SK-N-SH (cell line): Measurements from ENCODE around the gene EXD1. TPM values are rescaled to one million over a fixed set of nuclear protein-coding genes. Genes with fewer than 3 reads are reported as not detected.

Experiments
- CTCF ChIA-PET: fragments of 300-600, 350-600 bp; formaldehyde crosslinking; extraction: SDS; loops from one replicate; lab custom pipeline; 2021; lab: Yijun Ruan, JAX
- POLR2A ChIA-PET: fragments of 350-600 bp; sonication (Branson Sonifier 250); formaldehyde crosslinking; extraction: SDS; loops from one replicate; lab custom pipeline; 2020; ENCODE audit warnings: antibody characterized with exemption, inconsistent platforms; lab: Yijun Ruan, JAX
- DNase-seq: peaks from one replicate; pipeline ENCODE4 v3.0.0; 2012
- H2AFZ ChIP-seq: fragments of 200-600 bp; sonication (generic); 2 replicates; pipeline ENCODE4 v1.8.1; 2016; ENCODE audit warnings: antibody characterized with exemption, mild to moderate bottlenecking, low read depth
- H3F3A ChIP-seq: fragments of 200-600 bp; sonication (generic); replicated peaks from 2 replicates; pipeline ENCODE3; 2016; ENCODE audit warnings: antibody characterized with exemption, mild to moderate bottlenecking; ENCODE audit not compliant: insufficient read depth
- H3K27ac ChIP-seq, 2 experiments: fragments of 200-500 bp in 1 of 2; fragments of 200-600 bp in 1 of 2; sonication (Bioruptor generic) in 1 of 2; sonication (generic), shearing (Covaris generic) in 1 of 2; 2 replicates each; pipeline versions ENCODE4 v1.5.1 to v1.6.1; 2014 to 2016; ENCODE audit warnings: low read depth in 2 of 2, inconsistent platforms in 1 of 2, low read length in 1 of 2, mild to moderate bottlenecking in 1 of 2, mixed read lengths in 1 of 2
- H3K27me3 ChIP-seq: fragments of 200-600 bp; sonication (generic), shearing (Covaris generic); 2 replicates; pipeline ENCODE4 v1.6.1; 2016; ENCODE audit warnings: mixed run types; ENCODE audit not compliant: insufficient read depth
- H3K36me3 ChIP-seq, 2 experiments: fragments of 200-500 bp in 1 of 2; fragments of 200-600 bp in 1 of 2; sonication (Bioruptor generic) in 1 of 2; sonication (generic) in 1 of 2; replicated peaks in 1 of 2; 2 replicates each; pipeline versions ENCODE3 to v1.5.1; 2014 to 2016; ENCODE audit warnings: low read length in 1 of 2, mild to moderate bottlenecking in 1 of 2; ENCODE audit not compliant: insufficient read depth in 2 of 2, control insufficient read depth in 1 of 2
- H3K4me1 ChIP-seq, 2 experiments: fragments of 200-500 bp in 1 of 2; fragments of 200-600 bp in 1 of 2; sonication (Bioruptor generic) in 1 of 2; sonication (generic), shearing (Covaris generic) in 1 of 2; 2 replicates each; pipeline versions ENCODE4 v1.5.1 to v1.6.1; 2014 to 2016; ENCODE audit warnings: low read depth in 1 of 2, low read length in 1 of 2, mixed run types in 1 of 2; ENCODE audit not compliant: insufficient read depth in 2 of 2, control insufficient read depth in 1 of 2
- H3K4me2 ChIP-seq: fragments of 200-600 bp; sonication (generic), shearing (Covaris generic); 2 replicates; pipeline ENCODE4 v1.6.1; 2017; ENCODE audit warnings: mixed run types
- H3K4me3 ChIP-seq, 2 experiments: fragments of 200-500 bp in 1 of 2; fragments of 200-600 bp in 1 of 2; sonication (Bioruptor generic) in 1 of 2; sonication (generic), shearing (Covaris generic) in 1 of 2; 2 replicates each; pipeline versions ENCODE4 v1.5.1 to v1.8.1; 2014 to 2016; ENCODE audit warnings: low read depth in 2 of 2, inconsistent platforms in 1 of 2, low read length in 1 of 2, mild to moderate bottlenecking in 1 of 2, mixed read lengths in 1 of 2, moderate library complexity in 1 of 2
- H3K79me2 ChIP-seq: fragments of 200-600 bp; sonication (generic); 2 replicates; pipeline ENCODE4 v1.8.1; 2017; ENCODE audit warnings: mild to moderate bottlenecking; ENCODE audit not compliant: insufficient read depth
- H3K9ac ChIP-seq: fragments of 200-600 bp; sonication (generic); 2 replicates; pipeline ENCODE4 v1.6.1; 2017; ENCODE audit warnings: mixed run types
- H3K9me2 ChIP-seq: fragments of 200-600 bp; sonication (generic); 2 replicates; pipeline ENCODE4 v1.6.1; 2017; ENCODE audit warnings: mixed run types
- H3K9me3 ChIP-seq: fragments of 200-600 bp; sonication (generic); 2 replicates; pipeline ENCODE4 v1.6.1; 2017; ENCODE audit warnings: mixed run types, mild to moderate bottlenecking, moderate library complexity
- H4K20me1 ChIP-seq: fragments of 200-600 bp; sonication (generic); 2 replicates; pipeline ENCODE4 v1.6.1; 2017; ENCODE audit warnings: mild to moderate bottlenecking, mixed run types; ENCODE audit not compliant: insufficient read depth
- CHD2 ChIP-seq: fragments of 150-350 bp; IDR thresholded peaks from 2 replicates; pipeline ENCODE4 v1.6.1; 2018; ENCODE audit warnings: low read length; ENCODE audit not compliant: partially characterized antibody
- CTCF ChIP-seq: fragments of 200-600 bp; sonication (generic); IDR thresholded peaks from 2 replicates; pipeline ENCODE4 v1.6.1; 2017; ENCODE audit warnings: antibody characterized with exemption, mild to moderate bottlenecking, moderate library complexity
- ELF1 ChIP-seq: IDR thresholded peaks from 2 replicates; pipeline ENCODE4 v1.4.0; 2012
- EP300 ChIP-seq, 2 experiments: IDR thresholded peaks; 2 replicates each; pipeline versions ENCODE4 v1.4.0 to v1.6.1; 2012; ENCODE audit warnings: borderline replicate concordance in 1 of 2, low read depth in 1 of 2, low read length in 1 of 2
- EZH2phosphoT487 ChIP-seq: fragments of 200-600 bp; sonication (generic); IDR thresholded peaks from 2 replicates; pipeline ENCODE4 v1.6.1; 2017; ENCODE audit warnings: low read depth, mixed run types, mild to moderate bottlenecking, antibody characterized with exemption, moderate library complexity, borderline replicate concordance
- FOSL2 ChIP-seq: IDR thresholded peaks from 2 replicates; pipeline ENCODE4 v1.4.0; 2012; ENCODE audit warnings: low read depth, mild to moderate bottlenecking, moderate library complexity, borderline replicate concordance
- FOXJ3 ChIP-seq: sonication (generic); formaldehyde crosslinking; IDR thresholded peaks from 2 replicates; pipeline ENCODE4 v1.5.1; 2020; ENCODE audit warnings: mild to moderate bottlenecking, missing genetic modification reagents
- FOXM1 ChIP-seq: IDR thresholded peaks from 2 replicates; pipeline ENCODE4 v1.4.0; 2012; ENCODE audit warnings: low read depth, mild to moderate bottlenecking
- GATA2 ChIP-seq: sonication (generic); formaldehyde crosslinking; IDR thresholded peaks from 2 replicates; pipeline ENCODE4 v1.5.0; 2020; ENCODE audit warnings: mild to moderate bottlenecking, missing genetic modification reagents
- IRF3 ChIP-seq: fragments of 150-350 bp; IDR thresholded peaks from 2 replicates; pipeline ENCODE4 v1.6.1; 2016; ENCODE audit warnings: mild to moderate bottlenecking, low read depth, low read length
- MAX ChIP-seq: IDR thresholded peaks from 2 replicates; pipeline ENCODE4 v1.4.0; 2012; ENCODE audit warnings: low read depth
- MEF2A ChIP-seq: IDR thresholded peaks from 2 replicates; pipeline ENCODE4 v1.4.0; 2012; ENCODE audit warnings: low read depth, borderline replicate concordance
- MXI1 ChIP-seq: IDR thresholded peaks from 2 replicates; pipeline ENCODE4 v1.6.1; 2012; ENCODE audit warnings: mild to moderate bottlenecking, low read depth, low read length, improper control_type of control experiment
- NRF1 ChIP-seq: IDR thresholded peaks from 2 replicates; pipeline ENCODE4 v1.6.1; 2012; ENCODE audit warnings: low read depth, mild to moderate bottlenecking, low read length
- POLR2AphosphoS5 ChIP-seq: IDR thresholded peaks from 2 replicates; pipeline ENCODE4 v1.6.1; 2012; ENCODE audit warnings: low read depth, low read length
- RAD21 ChIP-seq: IDR thresholded peaks from 2 replicates; pipeline ENCODE4 v1.6.1; 2012; ENCODE audit warnings: mild to moderate bottlenecking, low read length
- RCOR1 ChIP-seq: fragments of 150-350 bp; IDR thresholded peaks from 2 replicates; pipeline ENCODE4 v1.6.1; 2017; ENCODE audit warnings: antibody characterized with exemption, low read length
- RFX5 ChIP-seq: IDR thresholded peaks from 2 replicates; pipeline ENCODE4 v1.6.1; 2012; ENCODE audit warnings: mild to moderate bottlenecking, improper control_type of control experiment, low read length
- RXRA ChIP-seq: IDR thresholded peaks from 2 replicates; pipeline ENCODE4 v1.4.0; 2012; ENCODE audit warnings: low read depth, mild to moderate bottlenecking, borderline replicate concordance
- SIN3A ChIP-seq: IDR thresholded peaks from 2 replicates; pipeline ENCODE4 v1.6.1; 2012; ENCODE audit warnings: low read depth, mild to moderate bottlenecking, low read length, moderate library complexity, borderline replicate concordance
- SMC3 ChIP-seq: IDR thresholded peaks from 2 replicates; pipeline ENCODE4 v1.6.1; 2012; ENCODE audit warnings: low read depth, low read length, improper control_type of control experiment
- TAF1 ChIP-seq: IDR thresholded peaks from 2 replicates; pipeline ENCODE4 v1.6.1; 2012; ENCODE audit warnings: low read depth, mild to moderate bottlenecking, low read length, moderate library complexity, borderline replicate concordance
- TCF12 ChIP-seq: IDR thresholded peaks from 2 replicates; pipeline ENCODE4 v1.4.0; 2012
- USF2 ChIP-seq: fragments of 150-350 bp; IDR thresholded peaks from 2 replicates; pipeline ENCODE4 v1.6.1; 2017; ENCODE audit warnings: antibody characterized with exemption, low read length, low read depth, borderline replicate concordance
- YY1 ChIP-seq: IDR thresholded peaks from 2 replicates; pipeline ENCODE4 v1.4.0; 2012; ENCODE audit warnings: low read depth, mild to moderate bottlenecking
- WGBS: methylation state at CpG from one replicate; pipeline ENCODE4 v1.1.6; 2017; ENCODE audit warnings: low lambda C conversion rate; 5-methylcytosine and 5-hydroxymethylcytosine counted together
- polyA plus RNA-seq, 3 experiments: library from polyadenylated mRNA; depleted of rRNA; stranded (reverse); fragments of >200 nt; gene quantifications; 2 replicates each; pipeline ENCODE4 v1.2.3, GENCODE V29; 2012

Gene EXD1
- polyA plus RNA-seq, 1 of the 3 experiments (the other 2 are of a cell fraction), result 0.07 TPM

- 90% methylated on average over 2 of the region's 2 CpGs for WGBS
- DNase-seq, result no peak
- CTCF ChIA-PET, result interaction anchor here (0.7 kb wide), 1 partner anchor 30 kb away, joined by 3 read pairs; no protein-coding TSS in a partner anchor
These were observed 14.8 kb downstream of the EXD1 start for GRCh38 chr15:41215708-41216107.

GRCh38 chr15:41207687-41208448 lies 22.7 kb downstream of the EXD1 start:
- Histone ChIP-seq H2AFZ (no peak overlapping the region), H3K36me3 (no peaks in the 10 kb centered on the region), H3K27ac (no peak overlapping the region), H4K20me1 (no peaks in the 10 kb centered on the region), H3K79me2 (no peaks in the 10 kb centered on the region), H3F3A (peaks cover 6% of the 10 kb centered on the region), H3K27me3 (no peaks in the 10 kb centered on the region; the same call in 1 of the 2 replicates), H3K4me1 (no peaks in the 10 kb centered on the region), H3K4me2 (no peak overlapping the region), H3K9me2 (no peaks in the 10 kb centered on the region), H3K9me3 (no peaks in the 10 kb centered on the region), H3K4me3 (no peak overlapping the region), H3K9ac (no peak overlapping the region)
- ChIA-PET POLR2A (no interaction called here), CTCF (interaction anchor here (1.7 kb wide), 1 partner anchor 22 kb away, joined by 3 read pairs; no protein-coding TSS in a partner anchor)
- TF ChIP-seq EZH2phosphoT487 (no peak), POLR2AphosphoS5 (no peak), MEF2A (no peak), ELF1 (no peak), RAD21 (no peak), CHD2 (no peak), SMC3 (no peak), RFX5 (no peak), GATA2 (CRISPR knock-in tag) (no peak), USF2 (no peak), TCF12 (no peak), FOXM1 (no peak), NRF1 (no peak), CTCF (no peak), RCOR1 (no peak), SIN3A (no peak)
- WGBS, result 98% methylated on average over 4 of the region's 5 CpGs
- no peak for DNase-seq

More at GRCh38 chr15:41215708-41216107, 14.8 kb downstream of the EXD1 start:
- no peak overlapping the region for H2AFZ ChIP-seq
- H3K4me3 ChIP-seq, result no peak overlapping the region
- no peaks in the 10 kb centered on the region; the same call in 1 of the 2 replicates for H3K27me3 ChIP-seq
- POLR2A ChIA-PET, result interaction anchor here (0.6 to 0.7 kb wide), 2 partner anchors 50 to 120 kb away, joined by 3 to 4 read pairs; no protein-coding TSS in a partner anchor
- no peaks in the 10 kb centered on the region for H4K20me1 ChIP-seq
- no peaks in the 10 kb centered on the region for H3K79me2 ChIP-seq
- no peaks in the 10 kb centered on the region for H3K4me1 ChIP-seq
- TF ChIP-seq FOSL2 (no peak), MXI1 (no peak), EP300 (IDR thresholded peaks at IDR 0.05; ENCODE audit: borderline replicate concordance in 1 of 2, low read depth in 1 of 2, low read length in 1 of 2) (no peak), POLR2AphosphoS5 (no peak), EZH2phosphoT487 (no peak), IRF3 (no peak), MEF2A (no peak), FOXJ3 (CRISPR knock-in tag) (no peak), MAX (no peak), RXRA (no peak), RCOR1 (no peak), YY1 (no peak), GATA2 (CRISPR knock-in tag) (no peak), TAF1 (no peak)
- TF ChIP-seq, all 33 proteins: peak for 0
- Histone ChIP-seq H3F3A (no peaks in the 10 kb centered on the region), H3K9ac (no peak overlapping the region), H3K9me2 (no peaks in the 10 kb centered on the region), H3K4me2 (no peak overlapping the region), H3K27ac (no peak overlapping the region), H3K36me3 (no peaks in the 10 kb centered on the region), H3K9me3 (no peaks in the 10 kb centered on the region)
